Jurkat, Clone E6-1 (cell line): ENCODE measurements around the gene TAS2R1.
"Not testable (repeated sequence)": the region's sequence is repeated elsewhere in the genome, so short reads cannot be mapped to it uniquely, and the experiment has no call there.

Source experiments
- DNase-seq: peaks from one replicate; pipeline ENCODE4 v3.0.0-alpha.2; 2011; ENCODE audit warnings: low read depth, low spot score
- H3K4me3 ChIP-seq: 2 replicates; pipeline ENCODE4 v1.5.1; 2011; ENCODE audit warnings: mild to moderate bottlenecking, low read length, control low read depth, moderate library complexity

The TAS2R1 gene

DNA sequence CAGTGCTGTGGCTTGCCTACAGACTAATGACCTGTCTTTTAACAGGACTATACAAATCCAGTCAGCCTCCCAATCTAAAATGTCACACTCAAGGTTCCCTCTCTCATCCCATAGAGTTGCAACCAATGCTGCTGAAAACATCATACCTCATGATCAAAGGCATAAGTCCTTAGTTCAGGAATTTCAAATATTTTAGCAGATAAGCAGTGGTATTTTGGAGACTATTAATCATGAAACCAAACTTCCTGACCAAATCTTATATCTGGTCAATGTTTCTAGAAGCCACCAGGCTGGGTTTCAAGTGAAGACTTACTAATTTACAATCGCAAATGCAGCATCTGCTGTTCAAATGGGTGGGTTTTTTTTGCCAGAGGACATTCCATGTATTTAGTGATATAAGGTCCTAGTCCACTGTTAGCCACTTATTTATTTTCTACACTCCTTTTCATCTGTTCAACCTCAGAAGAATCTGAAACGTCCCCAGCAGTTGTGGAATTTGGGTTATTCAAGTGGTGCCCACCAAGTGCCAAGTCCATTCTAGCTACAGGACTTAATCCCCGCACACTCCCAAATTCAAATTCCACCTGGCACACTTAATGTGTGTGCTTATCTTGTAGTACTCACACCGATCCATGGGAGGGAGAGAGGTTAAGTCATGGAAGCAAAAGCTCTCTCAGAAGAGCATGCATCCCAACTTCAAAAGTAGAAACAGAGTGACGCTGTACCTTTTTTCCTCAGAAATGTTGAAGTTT, 5.8 kb downstream of the TAS2R1 start:
- H3K4me3 ChIP-seq, result no peak overlapping the region
- no peak for DNase-seq

DNA sequence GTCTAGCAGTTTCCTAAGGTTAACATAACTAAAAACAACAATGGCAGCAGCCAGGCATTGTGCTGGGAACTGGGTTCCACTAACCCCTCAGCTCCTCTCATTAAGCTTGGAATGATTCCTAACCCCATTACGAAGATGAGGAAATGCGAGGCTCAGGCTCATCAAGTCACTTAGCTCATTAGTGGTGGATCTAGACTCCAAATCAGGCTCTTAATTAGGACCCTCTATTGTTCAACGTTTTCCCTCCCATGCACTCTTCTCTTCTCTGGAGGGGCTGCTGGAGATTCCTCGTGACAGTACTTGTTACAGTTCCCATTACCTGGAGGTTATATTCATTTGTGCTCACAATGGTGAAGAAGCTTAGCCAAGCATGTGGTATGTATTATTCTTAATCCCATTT, 6.5 kb downstream of the TAS2R1 start:
- H3K4me3 ChIP-seq, result no peak overlapping the region
- DNase-seq, result no peak

DNA sequence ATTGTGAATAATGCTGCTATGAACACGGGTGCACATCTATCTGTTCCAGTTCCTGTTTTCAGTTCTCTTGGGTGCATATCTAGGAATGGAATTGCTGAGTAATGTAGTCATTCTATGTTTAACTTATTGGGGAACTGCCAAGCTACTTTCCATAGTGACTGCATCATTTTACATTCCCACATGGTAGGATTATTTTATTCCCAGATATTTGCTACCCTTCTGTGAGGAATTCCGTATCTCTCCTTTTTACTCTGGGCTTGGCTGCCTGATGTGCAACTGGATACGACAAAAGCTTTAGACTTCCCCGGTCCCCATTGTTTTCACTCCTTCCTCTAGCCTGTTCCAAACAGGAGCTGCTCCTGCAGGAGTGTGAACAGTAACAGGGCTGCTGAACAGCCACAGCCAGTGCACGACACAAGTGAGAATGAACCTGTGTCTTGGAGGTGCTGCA, 7.2 kb downstream of the TAS2R1 start:
- H3K4me3 ChIP-seq, result no peak overlapping the region
- no peak for DNase-seq

DNA sequence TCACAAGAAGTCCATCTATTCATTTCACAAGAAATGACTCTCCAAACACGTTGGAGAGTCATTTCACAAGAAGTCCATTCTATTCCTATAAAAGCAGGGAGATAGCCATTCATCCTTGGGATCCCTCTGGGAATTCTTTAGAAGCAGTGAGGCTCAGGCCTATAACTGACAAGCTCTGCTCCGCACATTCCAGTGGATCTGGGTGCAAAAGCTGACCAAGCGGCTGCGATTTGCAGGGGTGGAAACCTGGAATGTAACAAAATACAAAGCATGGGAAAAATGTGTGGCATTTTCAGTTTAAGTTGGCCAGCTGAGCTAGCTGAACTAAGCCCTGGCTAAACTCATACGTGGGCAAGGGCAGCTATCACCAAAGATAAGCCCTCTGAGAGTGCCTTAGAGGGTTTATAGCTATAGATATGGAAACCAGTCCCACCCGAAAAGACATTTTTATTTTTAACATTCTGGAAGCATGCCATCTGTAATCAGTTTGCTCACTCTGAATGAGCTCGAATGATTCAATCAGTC, 8.7 kb downstream of the TAS2R1 start:
- no peak for DNase-seq
- no peak overlapping the region for H3K4me3 ChIP-seq

DNA sequence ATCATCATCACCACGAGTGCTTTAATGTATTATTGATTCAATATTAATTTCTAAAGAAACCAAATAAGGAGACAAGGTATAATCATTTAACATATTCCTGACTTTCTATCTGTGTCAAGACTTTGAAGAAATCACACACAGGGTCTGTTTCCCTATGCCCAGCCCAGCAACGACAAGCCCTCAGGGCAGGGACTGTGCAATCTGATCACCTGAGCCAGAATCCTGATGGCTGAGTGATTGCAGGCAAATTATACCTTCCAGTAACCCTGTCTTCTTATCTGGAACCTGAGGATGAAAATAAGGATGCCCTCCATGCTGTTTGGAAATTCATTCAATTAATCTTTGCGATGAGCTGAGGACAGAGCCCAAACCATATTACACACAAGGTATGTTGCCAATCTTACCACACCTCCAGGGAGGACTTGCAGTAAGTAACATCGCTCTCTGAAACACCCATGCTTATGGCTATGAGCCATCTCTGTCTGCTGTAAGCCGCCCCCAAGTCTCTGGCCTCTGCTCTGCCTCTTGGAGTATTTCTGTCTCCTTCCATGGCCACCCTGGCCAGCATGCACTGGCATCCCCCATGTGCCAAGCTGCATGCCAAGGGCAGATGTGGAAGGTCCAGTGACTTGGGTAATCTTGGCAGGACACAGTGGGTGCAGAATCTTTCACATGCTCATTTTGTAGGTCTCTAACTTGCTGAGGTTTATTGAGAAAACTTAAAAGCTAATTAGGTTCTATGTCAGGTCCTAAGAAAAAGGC, 10.6 kb downstream of the TAS2R1 start:
- no peak overlapping the region for H3K4me3 ChIP-seq
- DNase-seq, result no peak

DNA sequence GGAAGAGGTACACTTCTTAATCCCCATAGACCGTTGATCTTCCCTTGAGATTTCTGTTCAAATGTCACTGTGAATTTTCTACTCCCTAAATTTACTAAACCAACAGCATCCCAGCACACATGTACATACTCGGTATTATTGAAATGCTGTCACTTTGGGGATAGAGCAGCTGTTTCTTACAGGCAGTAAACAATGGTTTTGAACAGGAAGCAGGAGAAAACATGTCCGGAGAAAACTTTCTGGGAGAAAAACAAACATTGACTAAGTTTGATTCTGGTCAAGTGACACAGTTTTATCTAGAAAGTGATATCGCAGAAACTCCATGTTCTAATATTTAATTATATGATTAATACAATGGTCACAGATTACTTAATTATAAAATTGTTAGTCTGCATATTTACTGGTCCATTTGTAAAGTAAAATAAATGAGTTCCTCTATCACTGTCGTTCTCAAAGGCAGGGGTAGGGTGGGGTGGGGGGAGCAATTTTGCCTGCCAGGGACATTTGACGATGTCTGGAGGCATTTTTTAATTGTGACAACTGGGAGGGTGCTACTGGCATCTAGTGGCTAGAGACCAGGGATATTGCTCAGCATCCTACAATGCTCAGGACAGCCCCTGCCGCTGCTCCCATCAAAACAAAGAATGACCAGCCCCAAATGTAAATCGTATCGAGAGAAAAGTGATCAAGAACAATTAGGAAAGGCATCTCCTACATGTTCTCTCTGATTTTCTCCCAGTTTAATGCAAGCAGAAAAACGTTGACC, 12.2 kb downstream of the TAS2R1 start:
- no peak for DNase-seq
- H3K4me3 ChIP-seq, result no peak overlapping the region

DNA sequence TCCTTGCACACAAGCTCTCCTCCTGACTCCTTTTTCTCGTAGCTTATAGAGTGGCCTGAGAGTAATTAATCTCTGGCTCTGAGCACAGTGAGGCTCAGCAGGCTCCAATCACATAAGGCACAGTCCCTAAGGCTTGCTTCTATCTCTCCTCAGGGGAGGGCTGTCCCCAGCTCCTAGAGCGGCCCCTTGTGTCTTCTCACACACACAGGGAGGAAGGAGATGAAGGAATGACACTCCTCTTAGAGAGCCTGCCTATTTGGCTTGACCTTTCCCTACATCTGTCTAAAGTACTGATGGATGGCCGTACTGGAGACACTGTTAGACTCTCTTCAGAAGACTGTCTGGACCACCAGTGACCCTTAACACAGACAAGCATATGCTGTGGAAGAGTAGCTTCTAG, 12.9 kb downstream of the TAS2R1 start:
- no peak overlapping the region for H3K4me3 ChIP-seq
- DNase-seq, result no peak

DNA sequence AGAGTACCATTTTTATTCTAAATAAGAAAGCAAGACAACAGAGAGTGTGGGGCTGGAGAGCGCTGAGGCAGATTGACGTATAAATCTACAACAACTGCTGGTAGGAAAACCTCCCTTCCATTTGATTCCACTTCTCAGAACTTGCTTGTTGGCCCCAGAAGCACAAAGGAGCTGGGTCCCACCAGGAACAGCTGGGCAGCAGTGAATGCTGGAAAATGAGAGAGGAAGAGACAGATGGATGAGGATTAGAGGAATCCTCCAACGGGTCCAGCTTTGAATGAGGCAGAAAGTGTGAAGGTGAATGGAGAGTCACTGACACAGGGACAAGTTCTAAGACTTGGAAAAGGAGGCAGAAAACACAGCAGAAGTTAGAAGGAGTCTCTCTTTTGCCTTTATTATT, 14.8 kb downstream of the TAS2R1 start:
- H3K4me3 ChIP-seq, result no peak overlapping the region
- no peak for DNase-seq

DNA sequence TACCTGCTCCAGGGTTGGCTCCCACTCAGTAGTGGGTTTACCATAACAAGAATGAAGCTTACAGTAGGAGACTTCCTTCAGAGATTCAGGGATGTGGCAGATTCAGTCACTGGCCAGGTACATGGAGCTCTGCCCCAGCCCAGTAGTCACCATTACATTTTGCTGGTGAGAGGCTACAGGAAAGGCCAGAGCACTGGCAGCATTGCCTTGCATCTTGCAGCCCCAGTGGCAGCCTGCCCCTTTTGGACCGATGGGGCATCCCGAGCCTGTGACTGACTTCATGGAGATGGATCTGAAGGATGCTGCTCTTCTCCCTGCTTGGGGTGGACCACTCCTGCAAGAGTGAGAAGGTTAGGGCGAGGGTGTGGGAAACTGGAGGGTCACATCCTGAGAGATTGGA, 16.8 kb downstream of the TAS2R1 start:
- no peak overlapping the region for H3K4me3 ChIP-seq
- no peak for DNase-seq

DNA sequence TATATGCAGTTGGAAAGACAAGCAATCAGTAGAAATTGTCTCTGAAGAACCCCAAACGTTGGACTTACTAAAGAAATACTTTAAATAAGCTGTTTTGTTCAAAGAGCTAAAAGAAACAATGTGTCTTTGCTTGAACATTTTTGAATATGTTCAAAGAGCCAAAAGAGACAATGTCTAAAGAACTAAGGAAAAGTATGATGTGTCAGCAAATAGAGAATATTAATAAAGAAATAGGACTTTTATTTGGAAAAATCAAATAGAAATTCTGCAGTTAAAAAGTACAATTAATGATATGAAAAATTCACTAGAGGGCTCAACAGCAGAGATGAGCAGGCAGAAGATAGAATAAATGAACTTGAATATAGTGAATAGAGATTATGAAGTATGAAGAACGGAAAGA, 19.2 kb downstream of the TAS2R1 start:
- no peak for DNase-seq
- H3K4me3 ChIP-seq, result no peak overlapping the region

DNA sequence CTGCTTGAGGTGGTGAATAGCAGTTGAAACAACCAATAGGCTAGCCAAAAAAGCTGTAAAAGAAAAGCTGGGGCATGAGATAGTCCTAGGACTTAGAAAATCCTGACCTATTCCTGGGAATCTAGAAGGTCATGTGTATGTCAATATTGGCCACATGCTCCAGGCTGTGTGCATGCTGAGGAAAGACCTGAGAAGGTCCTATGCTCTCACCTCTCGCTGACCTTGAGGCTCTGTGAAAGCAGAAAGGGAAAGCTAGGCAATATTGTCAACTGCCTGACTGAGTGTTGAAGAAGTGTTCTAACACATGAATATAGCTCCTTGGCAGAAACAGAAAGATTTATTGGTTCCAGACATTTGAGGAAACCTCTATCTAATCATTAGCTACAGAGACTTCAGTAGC, 19.8 kb downstream of the TAS2R1 start:
- H3K4me3 ChIP-seq, result no peak overlapping the region
- DNase-seq, result no peak

DNA sequence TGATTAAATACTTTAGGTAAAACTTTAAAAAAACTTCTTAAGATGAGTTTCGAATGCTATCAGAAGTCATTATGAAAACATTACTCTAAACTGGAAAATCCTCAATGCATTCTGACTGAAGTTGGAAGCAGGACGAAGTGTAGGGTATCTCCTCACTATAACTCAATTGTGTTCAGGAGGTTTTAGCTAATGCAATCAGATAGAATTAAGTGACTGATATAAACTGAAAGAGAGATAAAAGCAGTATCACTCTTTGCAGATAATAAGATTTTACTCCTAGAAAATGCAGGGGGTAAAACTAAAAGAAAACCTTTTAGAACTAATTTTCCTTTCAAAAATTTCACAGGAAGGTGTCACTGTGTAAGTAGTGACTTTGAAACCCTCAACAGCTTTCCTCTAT, 22.1 kb downstream of the TAS2R1 start:
- no peak overlapping the region for H3K4me3 ChIP-seq
- DNase-seq, result no peak

DNA sequence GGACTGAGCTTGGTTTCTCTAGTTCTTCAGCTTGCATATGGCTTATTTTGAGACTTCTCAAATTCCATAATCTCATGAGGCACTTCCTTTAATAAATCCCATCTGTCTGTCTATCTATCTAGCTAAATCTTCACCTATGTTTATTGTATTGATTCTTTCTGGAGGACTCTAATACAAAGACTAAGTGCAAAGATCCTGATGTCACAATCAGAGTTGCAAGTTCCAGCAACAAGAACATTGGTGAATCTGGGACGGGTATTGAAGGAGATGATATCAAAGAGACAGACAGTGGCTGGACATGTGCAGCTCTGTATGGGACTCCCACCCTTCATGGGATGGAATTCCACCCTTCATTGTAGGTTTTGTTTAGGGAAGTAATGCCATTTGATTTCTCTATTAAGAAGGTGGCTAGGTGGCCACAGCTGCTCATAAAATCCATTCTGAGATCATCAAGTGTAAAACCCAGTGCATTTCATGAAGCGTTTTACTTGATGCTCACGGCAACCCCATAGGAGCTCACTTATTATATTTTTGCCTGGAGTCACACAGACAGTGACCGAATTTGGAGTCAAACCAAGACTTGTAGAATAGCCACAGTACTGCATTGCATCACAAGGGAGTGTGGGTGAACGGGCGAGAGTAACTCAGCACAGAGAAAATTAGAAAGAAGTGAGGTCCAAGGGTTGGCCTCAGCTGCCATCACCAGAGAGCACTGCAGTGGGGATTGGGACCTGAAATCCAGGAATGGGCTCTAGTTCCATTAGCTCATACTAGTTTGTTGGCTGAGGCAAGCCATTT, 24.9 kb downstream of the TAS2R1 start:
- DNase-seq, result no peak

DNA sequence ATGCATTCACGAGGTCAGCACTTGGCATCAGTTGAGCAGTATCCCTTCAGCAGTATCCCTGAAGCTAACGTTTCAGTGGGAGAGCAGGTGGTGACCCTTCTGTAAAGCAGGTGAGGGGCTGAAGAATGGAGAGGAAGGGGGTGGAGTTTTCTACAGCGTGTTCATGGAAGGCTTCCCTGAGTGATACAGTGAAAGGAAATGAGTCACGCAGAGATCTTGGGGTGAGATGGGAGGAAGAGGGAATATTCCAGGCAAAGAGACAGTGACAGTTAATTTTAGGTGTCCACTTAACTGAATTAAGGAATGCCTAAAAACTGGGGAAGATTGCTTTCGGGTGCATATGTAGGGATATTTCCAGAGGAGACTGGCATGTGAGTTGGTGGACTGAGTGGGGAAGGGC, 25.7 kb downstream of the TAS2R1 start:
- no peak overlapping the region for H3K4me3 ChIP-seq
- no peak for DNase-seq

More for the DNA sequence above, 24.9 kb downstream of the TAS2R1 start:
- no peak overlapping the region for H3K4me3 ChIP-seq

DNA sequence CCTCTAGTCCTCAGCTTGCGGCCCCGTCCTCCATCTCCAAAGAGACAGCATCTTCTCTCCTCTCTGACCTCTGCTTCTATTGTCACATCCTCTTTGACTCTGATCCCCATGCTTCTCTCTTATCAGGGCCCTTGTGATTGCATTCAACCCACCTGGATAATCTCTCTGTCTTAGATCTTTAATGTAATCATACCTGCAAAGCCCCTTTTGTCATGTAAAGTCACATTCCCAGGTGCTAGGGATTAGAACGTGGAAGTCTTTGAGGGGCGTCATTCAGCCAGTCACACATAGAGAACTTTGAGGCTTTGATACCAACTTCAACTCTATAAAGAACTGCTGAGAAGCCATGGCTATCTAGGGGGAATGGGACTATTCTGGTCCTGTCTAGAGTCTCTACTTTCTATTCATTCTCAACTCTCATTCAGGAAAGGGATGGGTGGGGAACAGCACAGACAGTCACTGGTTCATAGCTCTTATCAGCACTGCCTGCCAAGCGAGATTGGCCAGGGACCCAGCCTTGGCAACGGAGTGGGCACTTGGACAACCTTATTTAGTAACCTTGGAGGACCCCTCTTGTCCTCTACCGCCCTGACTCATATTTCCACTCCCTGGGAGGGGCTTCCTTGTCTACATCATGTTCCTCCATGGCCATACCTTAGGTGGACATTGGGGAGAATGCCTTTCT, 29.0 kb downstream of the TAS2R1 start:
- no peak overlapping the region for H3K4me3 ChIP-seq
- DNase-seq, result no peak

DNA sequence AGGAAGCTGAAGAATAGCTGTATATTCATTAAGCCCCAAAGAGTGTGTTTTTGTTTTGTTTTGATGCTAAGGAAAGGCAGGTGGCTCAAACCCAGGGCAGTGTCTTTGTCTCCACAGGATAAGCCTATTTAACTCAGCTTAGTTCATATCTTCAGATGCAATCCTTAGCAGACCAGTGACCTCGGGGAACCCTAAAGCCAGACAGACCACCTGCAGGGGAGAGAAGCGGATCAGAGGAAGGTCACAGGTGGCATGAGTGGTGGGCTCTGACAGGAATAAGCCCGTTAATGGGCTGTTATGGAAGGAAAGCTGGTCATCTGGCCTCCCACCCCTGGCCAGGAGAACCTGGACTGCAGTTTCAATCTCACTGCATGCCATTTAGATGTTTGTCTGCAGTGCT, 30.8 kb downstream of the TAS2R1 start:
- DNase-seq, result no peak
- H3K4me3 ChIP-seq, result no peak overlapping the region

DNA sequence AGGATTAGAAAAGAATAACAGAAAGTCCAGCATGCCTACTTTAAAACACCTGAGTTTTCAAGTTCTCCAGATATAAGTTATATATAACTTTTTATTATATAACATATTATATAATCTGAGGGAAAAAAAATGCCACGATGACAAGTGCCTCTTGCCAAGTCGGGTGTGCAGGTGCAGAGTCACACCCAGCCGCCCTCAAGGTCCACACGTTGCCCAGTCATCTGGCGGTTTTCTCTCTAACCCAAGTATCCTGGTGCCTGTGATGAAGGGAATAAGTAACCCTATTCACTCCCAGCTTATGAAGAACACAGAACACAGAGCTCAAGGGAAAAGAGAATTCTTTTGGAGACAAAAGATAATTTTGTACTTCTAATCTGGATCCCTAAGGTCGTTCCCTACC, 31.8 kb downstream of the TAS2R1 start:
- H3K4me3 ChIP-seq, DNase-seq: not testable (repeated sequence)

DNA sequence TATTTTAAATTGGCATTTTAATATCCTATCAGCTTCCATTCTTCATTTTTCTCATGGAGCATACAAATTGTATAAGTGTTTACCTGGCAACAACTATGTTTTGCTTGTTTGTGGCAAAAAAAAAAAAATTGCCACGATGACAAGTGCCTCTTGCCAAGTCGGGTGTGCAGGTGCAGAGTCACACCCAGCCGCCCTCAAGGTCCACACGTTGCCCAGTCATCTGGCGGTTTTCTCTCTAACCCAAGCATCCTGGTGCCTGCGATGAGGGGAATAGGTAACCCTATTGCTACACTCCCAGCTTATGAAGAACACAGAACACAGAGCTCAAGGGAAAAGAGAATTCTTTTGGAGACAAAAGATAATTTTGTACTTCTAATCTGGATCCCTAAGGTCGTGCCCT, 32.8 kb downstream of the TAS2R1 start:
- not testable (repeated sequence) for H3K4me3 ChIP-seq, DNase-seq
